Loucy (cell line): Measurements from ENCODE around the gene PSMD7.

Experiments
- H2AFZ ChIP-seq: fragments of 200-600 bp; sonication (generic); 2 replicates; pipeline ENCODE4 v1.6.0; 2016; ENCODE audit warnings: antibody characterized with exemption, mild to moderate bottlenecking, low read length, moderate library complexity
- H3F3A ChIP-seq: fragments of 200-600 bp; 2 replicates; pipeline ENCODE4 v1.6.0; 2016; ENCODE audit warnings: antibody characterized with exemption, low read depth, mild to moderate bottlenecking
- H3K27me3 ChIP-seq: fragments of 200-600 bp; sonication (generic); 2 replicates; pipeline ENCODE4 v1.6.1; 2014; ENCODE audit warnings: low read length, mild to moderate bottlenecking; ENCODE audit not compliant: insufficient read depth, poor library complexity, severe bottlenecking
- H3K36me3 ChIP-seq: fragments of 200-600 bp; sonication (generic); 2 replicates; pipeline ENCODE4 v1.6.1; 2016; ENCODE audit warnings: low read length; ENCODE audit not compliant: insufficient read depth
- H3K4me1 ChIP-seq: fragments of 200-600 bp; sonication (generic); 2 replicates; pipeline ENCODE4 v1.5.1; 2014; ENCODE audit warnings: low read length, mild to moderate bottlenecking; ENCODE audit not compliant: insufficient read depth, poor library complexity, severe bottlenecking
- H3K4me2 ChIP-seq: fragments of 200-600 bp; sonication (generic); 2 replicates; pipeline ENCODE4 v1.6.0; 2014; ENCODE audit warnings: antibody characterized with exemption, low read length, low read depth, mild to moderate bottlenecking; ENCODE audit not compliant: poor library complexity, severe bottlenecking
- H3K4me3 ChIP-seq: fragments of 200-600 bp; sonication (generic); 2 replicates; pipeline ENCODE4 v1.5.1; 2014; ENCODE audit warnings: low read length, mild to moderate bottlenecking, mixed read lengths; ENCODE audit not compliant: poor library complexity, severe bottlenecking
- H3K79me2 ChIP-seq: fragments of 200-600 bp; sonication (generic); 2 replicates; pipeline ENCODE4 v1.6.1; 2014; ENCODE audit warnings: low read length; ENCODE audit not compliant: insufficient read depth
- H3K9ac ChIP-seq: fragments of 200-600 bp; sonication (generic); 2 replicates; pipeline ENCODE4 v1.6.0; 2014; ENCODE audit warnings: mild to moderate bottlenecking, low read depth, low read length, moderate library complexity; ENCODE audit not compliant: poor library complexity, severe bottlenecking
- H3K9me2 ChIP-seq: fragments of 200-600 bp; sonication (generic); replicated peaks from 2 replicates; pipeline ENCODE4 v1.6.1; 2016; ENCODE audit warnings: low read depth, low read length, mixed read lengths
- H3K9me3 ChIP-seq: fragments of 200-600 bp; sonication (generic); 2 replicates; pipeline ENCODE4 v1.6.1; 2014; ENCODE audit warnings: mild to moderate bottlenecking, antibody characterized with exemption, low read length, low read depth; ENCODE audit not compliant: insufficient read depth
- H4K20me1 ChIP-seq: fragments of 200-600 bp; sonication (generic); 2 replicates; pipeline ENCODE4 v1.6.0; 2014; ENCODE audit warnings: antibody characterized with exemption, low read length, mild to moderate bottlenecking; ENCODE audit not compliant: insufficient read depth, poor library complexity, severe bottlenecking
- CTCF ChIP-seq: fragments of 200-600 bp; sonication (generic); conservative IDR thresholded peaks from 2 replicates; pipeline ENCODE4 v1.5.1; 2014; ENCODE audit warnings: mild to moderate bottlenecking, antibody characterized with exemption, low read length
- EZH2phosphoT487 ChIP-seq: fragments of 200-600 bp; IDR thresholded peaks from 2 replicates; pipeline ENCODE4 v1.6.1; 2018; ENCODE audit warnings: antibody characterized with exemption, mild to moderate bottlenecking, moderate library complexity, borderline replicate concordance

PSMD7 gene

GRCh38 chr16:74271872-74272271 is 24.7 kb upstream of the PSMD7 start:
- Histone ChIP-seq H3K9me3 (no peaks in the 10 kb centered on the region), H3K36me3 (no peaks in the 10 kb centered on the region), H3F3A (no peaks in the 10 kb centered on the region), H3K4me2 (no peak overlapping the region), H3K27me3 (peaks cover 3% of the 10 kb centered on the region), H3K4me1 (no peaks in the 10 kb centered on the region), H3K79me2 (no peaks in the 10 kb centered on the region), H3K9ac (no peak overlapping the region), H3K4me3 (no peak overlapping the region), H4K20me1 (no peaks in the 10 kb centered on the region), H2AFZ (no peak overlapping the region), H3K9me2 (no peaks in the 10 kb centered on the region)
- TF ChIP-seq EZH2phosphoT487 (no peak), CTCF (no peak)

- Histone ChIP-seq H3K9ac (no peak overlapping the region), H2AFZ (no peak overlapping the region), H3K4me1 (no peaks in the 10 kb centered on the region), H3K9me2 (no peaks in the 10 kb centered on the region), H3F3A (no peaks in the 10 kb centered on the region), H3K79me2 (no peaks in the 10 kb centered on the region), H4K20me1 (no peaks in the 10 kb centered on the region), H3K36me3 (no peaks in the 10 kb centered on the region), H3K27me3 (no peaks in the 10 kb centered on the region), H3K9me3 (0 out of 2 replicates have a peak, but pooled peaks cover 3% of the 10 kb centered on the region), H3K4me2 (no peak overlapping the region), H3K4me3 (no peak overlapping the region)
- peak; percentile 82 for TF ChIP-seq CTCF
- TF ChIP-seq EZH2phosphoT487: no peak
These were observed 21.5 kb upstream of the PSMD7 start for GRCh38 chr16:74275031-74275636.

GRCh38 chr16:74275711-74276110 is 20.9 kb upstream of the PSMD7 start:
- Histone ChIP-seq H2AFZ (no peak overlapping the region), H3K9me2 (no peaks in the 10 kb centered on the region), H3K36me3 (no peaks in the 10 kb centered on the region), H3K4me3 (no peak overlapping the region), H4K20me1 (no peaks in the 10 kb centered on the region), H3K9me3 (0 out of 2 replicates have a peak, but pooled peaks cover 3% of the 10 kb centered on the region), H3K9ac (no peak overlapping the region), H3K4me1 (no peaks in the 10 kb centered on the region), H3F3A (no peaks in the 10 kb centered on the region), H3K27me3 (no peaks in the 10 kb centered on the region), H3K4me2 (no peak overlapping the region), H3K79me2 (no peaks in the 10 kb centered on the region)
- no peak for TF ChIP-seq CTCF
- TF ChIP-seq EZH2phosphoT487: no peak
